Measurements from ENCODE around the gene PTGIS.
A peak's percentile ranks its signal among the peaks of the same experiment; 100 is the strongest.

Gene PTGIS

GRCh38 chr20:49580813-49581174 is 12.9 kb upstream of the PTGIS start:
- POLR2A ChIA-PET (ENCODE audit: low non-redundant PET): no interaction called here
- CTCF ChIA-PET: interaction anchor here (0.5 to 2.7 kb wide), 3 partner anchors 39 to 373 kb away, joined by 3 to 12 read pairs (median 5); no protein-coding TSS in a partner anchor
- no peak for DNase-seq (ENCODE audit: low spot score)
- no peak overlapping the region for H3K27ac ChIP-seq
- TF ChIP-seq CTCF (conservative IDR thresholded peaks at IDR 0.05; ENCODE audit: low read depth): no peak

- ChIA-PET POLR2A (ENCODE audit: low non-redundant PET) (interaction anchor here (0.8 kb wide), 1 partner anchor 11 kb away, joined by 3 read pairs; no protein-coding TSS in a partner anchor), CTCF (interaction anchor here (0.5 to 2.7 kb wide), 5 partner anchors 28 to 374 kb away, joined by 3 to 12 read pairs (median 5); no protein-coding TSS in a partner anchor)
- TF ChIP-seq CTCF (conservative IDR thresholded peaks at IDR 0.05; ENCODE audit: low read depth): no peak
These were observed 12.2 kb upstream of the PTGIS start for GRCh38 chr20:49579874-49580812.

GRCh38 chr20:49579195-49579594 is 11.3 kb upstream of the PTGIS start:
- no peak for TF ChIP-seq CTCF (conservative IDR thresholded peaks at IDR 0.05; ENCODE audit: low read depth)
- CTCF ChIA-PET: interaction anchor here (0.5 to 2.7 kb wide), 5 partner anchors 10 to 328 kb away, joined by 3 to 12 read pairs (median 7); no protein-coding TSS in a partner anchor
- DNase-seq (ENCODE audit: low spot score): no peak
- POLR2A ChIA-PET (ENCODE audit: low non-redundant PET): interaction anchor here (0.8 kb wide), 1 partner anchor 10 kb away, joined by 3 read pairs; no protein-coding TSS in a partner anchor
- no peak overlapping the region for H3K27ac ChIP-seq

More at GRCh38 chr20:49579874-49580812, 12.2 kb upstream of the PTGIS start:
- H3K27ac ChIP-seq: no peak overlapping the region
- no peak for DNase-seq (ENCODE audit: low spot score)

GRCh38 chr20:49578436-49578835 is 10.5 kb upstream of the PTGIS start:
- POLR2A ChIA-PET (ENCODE audit: low non-redundant PET): interaction anchor here (0.6 to 0.7 kb wide), 2 partner anchors 74 to 275 kb away, joined by 3 to 9 read pairs; no protein-coding TSS in a partner anchor
- no peak for DNase-seq (ENCODE audit: low spot score)
- no peak overlapping the region for H3K27ac ChIP-seq
- CTCF ChIA-PET: interaction anchor here (0.6 to 2.7 kb wide), 8 partner anchors 9 to 328 kb away, joined by 3 to 12 read pairs (median 4); no protein-coding TSS in a partner anchor
- no peak for TF ChIP-seq CTCF (conservative IDR thresholded peaks at IDR 0.05; ENCODE audit: low read depth)

GRCh38 chr20:49575551-49576060 is 7.7 kb upstream of the PTGIS start:
- ChIA-PET POLR2A (ENCODE audit: low non-redundant PET) (no interaction called here), CTCF (interaction anchor here (0.6 to 2.0 kb wide), 2 partner anchors 34 to 49 kb away, joined by 5 to 7 read pairs; no protein-coding TSS in a partner anchor)
- TF ChIP-seq CTCF (conservative IDR thresholded peaks at IDR 0.05; ENCODE audit: low read depth): no peak
- DNase-seq (ENCODE audit: low spot score): no peak
- peak overlapping the region; percentile 11; the same call in 1 of the 2 replicates for H3K27ac ChIP-seq

- no peak for TF ChIP-seq CTCF (conservative IDR thresholded peaks at IDR 0.05; ENCODE audit: low read depth)
- POLR2A ChIA-PET (ENCODE audit: low non-redundant PET): no interaction called here
- CTCF ChIA-PET: interaction anchor here (1.0 to 2.0 kb wide), 2 partner anchors 24 to 32 kb away, joined by 3 to 5 read pairs; no protein-coding TSS in a partner anchor
- no peak for DNase-seq (ENCODE audit: low spot score)
- H3K27ac ChIP-seq: no peak overlapping the region
These were observed 6.0 kb upstream of the PTGIS start for GRCh38 chr20:49573900-49574416.
